ENCODE measurements around the gene ZDHHC24.

Gene ZDHHC24

GRCh38 chr11:66473608-66474515, 72.0 kb downstream of the ZDHHC24 start:
- Histone ChIP-seq H3K4me1 (ENCODE audit: control insufficient read depth, low read depth, low read length) (peaks cover 4% of the 10 kb centered on the region), H3K4me3 (ENCODE audit: low read length) (no peak overlapping the region), H3K27ac (ENCODE audit: low read length) (no peak overlapping the region), H3K36me3 (ENCODE audit: control insufficient read depth, low read depth, low read length) (peaks cover 11% of the 10 kb centered on the region), H3K27me3 (ENCODE audit: control insufficient read depth, insufficient read depth, low read length) (no peaks in the 10 kb centered on the region), H3K9me3 (ENCODE audit: control insufficient read depth, low read depth, low read length) (no peaks in the 10 kb centered on the region), H3K9ac (ENCODE audit: low read length) (no peak overlapping the region)

GRCh38 chr11:66473167-66473566, 72.7 kb downstream of the ZDHHC24 start:
- no peak overlapping the region for H3K4me3 ChIP-seq (ENCODE audit: low read length)
- no peak overlapping the region for H3K9ac ChIP-seq (ENCODE audit: low read length)
- peaks cover 4% of the 10 kb centered on the region for H3K4me1 ChIP-seq (ENCODE audit: control insufficient read depth, low read depth, low read length)
- H3K36me3 ChIP-seq (ENCODE audit: control insufficient read depth, low read depth, low read length), result peaks cover 11% of the 10 kb centered on the region
- no peak overlapping the region for H3K27ac ChIP-seq (ENCODE audit: low read length)
- no peaks in the 10 kb centered on the region for H3K27me3 ChIP-seq (ENCODE audit: control insufficient read depth, insufficient read depth, low read length)
- no peaks in the 10 kb centered on the region for H3K9me3 ChIP-seq (ENCODE audit: control insufficient read depth, low read depth, low read length)

- H3K9ac ChIP-seq (ENCODE audit: low read length), result no peak overlapping the region
- peaks cover 4% of the 10 kb centered on the region for H3K27me3 ChIP-seq (ENCODE audit: control insufficient read depth, insufficient read depth, low read length)
- no peak overlapping the region for H3K4me3 ChIP-seq (ENCODE audit: low read length)
- no peak overlapping the region for H3K27ac ChIP-seq (ENCODE audit: low read length)
- H3K36me3 ChIP-seq (ENCODE audit: control insufficient read depth, low read depth, low read length), result peaks cover 11% of the 10 kb centered on the region
- H3K9me3 ChIP-seq (ENCODE audit: control insufficient read depth, low read depth, low read length), result no peaks in the 10 kb centered on the region
- peaks cover 8% of the 10 kb centered on the region for H3K4me1 ChIP-seq (ENCODE audit: control insufficient read depth, low read depth, low read length)
These were observed 73.8 kb downstream of the ZDHHC24 start for GRCh38 chr11:66472054-66472453.

- peaks cover 8% of the 10 kb centered on the region for H3K4me1 ChIP-seq (ENCODE audit: control insufficient read depth, low read depth, low read length)
- H3K27me3 ChIP-seq (ENCODE audit: control insufficient read depth, insufficient read depth, low read length), result peaks cover 4% of the 10 kb centered on the region
- H3K36me3 ChIP-seq (ENCODE audit: control insufficient read depth, low read depth, low read length), result peaks cover 11% of the 10 kb centered on the region
- H3K27ac ChIP-seq (ENCODE audit: low read length), result no peak overlapping the region
- H3K4me3 ChIP-seq (ENCODE audit: low read length), result no peak overlapping the region
- no peaks in the 10 kb centered on the region for H3K9me3 ChIP-seq (ENCODE audit: control insufficient read depth, low read depth, low read length)
- H3K9ac ChIP-seq (ENCODE audit: low read length), result no peak overlapping the region
These were observed 74.7 kb downstream of the ZDHHC24 start for GRCh38 chr11:66471142-66471541.
